T-cell (primary cell): ENCODE data around the gene RAB10. TPM values are rescaled to one million over a fixed set of nuclear protein-coding genes. Genes with fewer than 3 reads are reported as not detected.
A peak's percentile ranks its signal among the peaks of the same experiment; 100 is the strongest.

Experiments used
- ATAC-seq, 4 experiments: fragments of 200-7000 bp in 3 of 4; fragments of 150-1000 bp in 1 of 4; cut with Tn5 transposase; replicated peaks in 1 of 4; 1 replicate in 3 of 4; 2 replicates in 1 of 4; pipeline ENCODE4 v1.10.0; 2021; ENCODE audit warnings: moderate library complexity in 3 of 4, mild to moderate bottlenecking in 2 of 4, moderate number of reproducible peaks in 1 of 4
- CTCF ChIA-PET, 2 donors: fragments of 300-600 bp; sonication (Branson Sonifier 250); formaldehyde crosslinking; loops; one replicate each; lab custom pipeline; 2022; ENCODE audit warnings: antibody characterized with exemption in 2 of 2; lab: Charles Lee
- POLR2A ChIA-PET, 2 donors: fragments of 300-600 bp; sonication (Branson Sonifier 250); formaldehyde crosslinking; loops; one replicate each; lab custom pipeline; 2022; ENCODE audit warnings: antibody characterized with exemption in 2 of 2; lab: Charles Lee
- DNase-seq, 35 experiments: peaks; one replicate each; pipeline versions ENCODE4 v3.0.0 to v3.0.0-alpha.2; 2013 to 2023
- H3K27ac ChIP-seq: one replicate; pipeline ENCODE4 v1.5.1; 2013; ENCODE audit warnings: low read length
- H3K27me3 ChIP-seq, 2 experiments: replicated peaks in 1 of 2; 1 replicate in 1 of 2; 2 replicates in 1 of 2; pipeline versions ENCODE4 v1.6.1 to v1.7.0; 2013; ENCODE audit warnings: low read length in 1 of 2, mixed read lengths in 1 of 2; ENCODE audit not compliant: control insufficient read depth in 2 of 2, insufficient read depth in 2 of 2; ENCODE audit errors: extremely low read depth in 1 of 2
- H3K36me3 ChIP-seq, 2 donors: 1 replicate in 1 of 2; 2 replicates in 1 of 2; pipeline versions ENCODE4 v1.6.1 to v1.7.0; 2013; ENCODE audit warnings: low read length in 1 of 2; ENCODE audit not compliant: control insufficient read depth in 2 of 2, insufficient read depth in 1 of 2; ENCODE audit errors: extremely low read depth in 1 of 2
- H3K4me1 ChIP-seq, 2 experiments: 1 replicate in 1 of 2; 2 replicates in 1 of 2; pipeline versions ENCODE4 v1.6.1 to v1.7.0; 2013; ENCODE audit warnings: low read length in 2 of 2, mixed read lengths in 1 of 2; ENCODE audit not compliant: insufficient read depth in 2 of 2, control insufficient read depth in 1 of 2; ENCODE audit errors: extremely low read depth in 1 of 2
- H3K4me3 ChIP-seq, 2 donors: 1 replicate in 1 of 2; 2 replicates in 1 of 2; pipeline versions ENCODE4 v1.5.1 to v1.7.0; 2013; ENCODE audit warnings: mild to moderate bottlenecking in 2 of 2, low read length in 1 of 2, moderate library complexity in 1 of 2; ENCODE audit not compliant: control insufficient read depth in 1 of 2; ENCODE audit errors: extremely low read depth in 1 of 2
- H3K9me3 ChIP-seq: 2 replicates; pipeline ENCODE4 v1.7.0; 2013
- H3K27ac Mint-ChIP-seq, 2 donors: one replicate each; pipeline ENCODE4 v1.8.0; 2020 to 2021; ENCODE audit warnings: mild to moderate bottlenecking in 2 of 2, mixed read lengths in 2 of 2
- H3K27me3 Mint-ChIP-seq, 2 donors: one replicate each; pipeline ENCODE4 v1.8.0; 2021 to 2022; ENCODE audit warnings: mixed read lengths in 2 of 2
- H3K36me3 Mint-ChIP-seq: one replicate; pipeline ENCODE4 v1.8.0; 2021; ENCODE audit warnings: mixed read lengths
- H3K4me1 Mint-ChIP-seq, 3 donors: one replicate each; pipeline ENCODE4 v1.8.0; 2020 to 2022; ENCODE audit warnings: mixed read lengths in 3 of 3, mild to moderate bottlenecking in 1 of 3
- H3K4me3 Mint-ChIP-seq, 3 donors: one replicate each; pipeline ENCODE4 v1.8.0; 2020 to 2022; ENCODE audit warnings: mild to moderate bottlenecking in 3 of 3, mixed read lengths in 3 of 3, moderate library complexity in 3 of 3
- H3K9me3 Mint-ChIP-seq, 3 donors: one replicate each; pipeline ENCODE4 v1.8.0; 2020 to 2022; ENCODE audit warnings: mixed read lengths in 3 of 3
- WGBS: methylation state at CpG from one replicate; pipeline ENCODE4 v1.1.5; 2013; ENCODE audit warnings: missing lambda C conversion rate; ENCODE audit not compliant: insufficient coverage; 5-methylcytosine and 5-hydroxymethylcytosine counted together
- total RNA-seq, 35 experiments: library from RNA in 6 of 35; stranded (reverse) in 6 of 35; fragments of 120-200 nt in 1 of 35; gene quantifications; one replicate each; pipeline versions ENCODE4 v1.2.1 to v1.2.4 and lab custom pipeline; 2013 to 2026

RAB10 gene
- total RNA-seq, 5 donors from 2014 or later (not counting 1 experiment from before 2014, with no cell fraction given): 35.0 to 78.7 (median 71.2) TPM

DNA sequence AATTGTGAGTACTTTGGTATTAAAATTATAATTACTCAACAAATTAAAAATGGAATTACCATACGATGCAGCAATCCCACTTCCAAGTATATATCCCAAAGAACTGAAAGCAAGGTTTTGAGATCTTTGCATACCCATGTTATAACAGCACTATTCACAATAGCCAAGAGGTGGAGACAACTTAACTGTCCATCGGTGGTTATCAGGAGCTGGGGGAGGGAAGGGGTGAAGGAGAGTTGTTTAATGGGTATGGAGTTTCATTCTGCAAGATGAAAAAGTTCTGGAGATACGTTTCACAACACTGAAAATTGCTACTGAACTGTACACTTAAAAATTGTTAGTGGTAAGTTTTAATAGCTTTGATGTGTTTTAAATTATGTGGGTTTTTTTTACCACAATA is 25.7 kb downstream of the RAB10 start:
- ATAC-seq: no peak
- DNase-seq: no peak
- ChIA-PET POLR2A (interaction anchor here in 1 of 2 donors (0.6 kb wide), 1 partner anchor 549 kb away, joined by 3 read pairs; no protein-coding TSS in a partner anchor), CTCF (interaction anchor here in 1 of 2 donors (0.7 to 1.2 kb wide), 2 partner anchors 14 to 181 kb away, joined by 3 to 4 read pairs; partner anchors contain the start of gene ASXL2)
- Histone ChIP-seq H3K27me3 (no peaks in the 10 kb centered on the region), H3K4me3 (no peak overlapping the region), H3K9me3 (no peaks in the 10 kb centered on the region), H3K4me1 (peaks cover 0 to 23% of the 10 kb centered on the region in 2 experiments), H3K36me3 (peaks cover 5 to 7% of the 10 kb centered on the region in 2 donors), H3K27ac (no peak overlapping the region)
- no peaks in the 10 kb centered on the region for H3K27me3 Mint-ChIP-seq
- H3K9me3 Mint-ChIP-seq: no peaks in the 10 kb centered on the region
- peaks cover 48 to 51% (median 50%) of the 10 kb centered on the region in 3 donors for H3K4me1 Mint-ChIP-seq
- H3K36me3 Mint-ChIP-seq: peaks cover 3% of the 10 kb centered on the region
- 60% methylated on average over 1 of the region's 3 CpGs for WGBS
- H3K4me3 Mint-ChIP-seq: no peak overlapping the region
- no peak overlapping the region for H3K27ac Mint-ChIP-seq

DNA sequence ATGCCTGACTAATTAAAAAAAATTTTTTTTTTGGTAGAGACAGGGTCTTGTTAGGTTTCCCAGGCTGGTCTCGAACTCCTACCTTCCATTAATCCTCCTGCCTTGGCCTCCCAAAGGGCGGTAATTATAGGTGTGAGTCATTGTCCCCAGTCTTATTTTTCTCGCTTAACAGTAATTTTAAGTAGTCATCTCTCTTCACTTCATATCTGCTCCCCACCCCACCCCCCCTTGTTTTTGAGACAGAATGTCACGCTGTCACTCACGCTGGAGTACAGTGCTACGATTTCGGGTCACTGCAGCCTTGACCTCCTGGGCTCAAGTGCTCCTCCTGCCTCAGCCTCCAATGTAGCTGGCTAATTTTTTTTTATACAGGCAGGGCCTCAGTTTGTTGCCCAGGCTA is 27.7 kb downstream of the RAB10 start:
- H3K27ac ChIP-seq: no peak overlapping the region
- H3K4me3 ChIP-seq: no peak overlapping the region
- peaks cover 5 to 9% of the 10 kb centered on the region in 2 donors for H3K36me3 ChIP-seq
- H3K27me3 Mint-ChIP-seq: no peaks in the 10 kb centered on the region
- H3K4me1 Mint-ChIP-seq: peaks cover 45 to 49% (median 47%) of the 10 kb centered on the region in 3 donors
- no peaks in the 10 kb centered on the region for H3K27me3 ChIP-seq
- H3K9me3 Mint-ChIP-seq: no peaks in the 10 kb centered on the region
- 71% methylated on average over 4 of the region's 7 CpGs for WGBS
- ChIA-PET POLR2A (interaction anchor here in 1 of 2 donors (0.6 to 0.7 kb wide), 2 partner anchors 137 to 217 kb away, joined by 6 to 12 read pairs; no protein-coding TSS in a partner anchor), CTCF (interaction anchor here in 1 of 2 donors (0.6 kb wide), 1 partner anchor 14 kb away, joined by 5 read pairs; no protein-coding TSS in a partner anchor)
- H3K4me1 ChIP-seq: peaks cover 2 to 20% of the 10 kb centered on the region in 2 experiments
- DNase-seq (no peak), ATAC-seq (no peak)
- H3K27ac Mint-ChIP-seq: no peak overlapping the region
- no peak overlapping the region for H3K4me3 Mint-ChIP-seq
- no peaks in the 10 kb centered on the region for H3K9me3 ChIP-seq
- H3K36me3 Mint-ChIP-seq: peaks cover 6% of the 10 kb centered on the region

DNA sequence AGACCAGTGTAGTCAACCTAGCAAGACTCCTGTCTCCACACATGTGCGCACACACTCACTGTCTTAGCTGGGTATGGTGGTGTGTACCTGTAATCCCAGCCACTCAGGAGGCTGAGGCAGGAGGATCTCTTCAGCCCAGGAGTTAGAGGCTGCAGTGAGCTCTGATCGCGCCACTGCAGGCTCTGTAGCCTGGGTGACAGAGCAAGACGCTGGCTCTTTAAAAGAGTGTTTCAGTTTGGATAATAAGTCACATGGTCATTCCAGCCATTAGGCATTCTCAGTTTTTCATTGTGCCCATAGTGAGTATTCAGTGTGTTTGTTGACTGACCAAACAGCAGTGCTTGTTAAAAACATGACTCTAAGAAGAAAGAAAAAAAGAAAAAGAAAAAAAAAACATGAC is 31.0 kb downstream of the RAB10 start:
- peaks cover 11 to 15% of the 10 kb centered on the region in 2 experiments for H3K4me1 ChIP-seq
- H3K27ac ChIP-seq: no peak overlapping the region
- DNase-seq (no peak), ATAC-seq (no peak)
- Mint-ChIP-seq H3K27ac (peak overlapping the region in 1 of 2 donors; percentile 61), H3K27me3 (no peaks in the 10 kb centered on the region), H3K4me3 (peak overlapping the region in 1 of 3 donors; percentile 21), H3K9me3 (no peaks in the 10 kb centered on the region), H3K4me1 (peaks cover 42 to 46% (median 43%) of the 10 kb centered on the region in 3 donors), H3K36me3 (peaks cover 10% of the 10 kb centered on the region)
- POLR2A ChIA-PET: no interaction called here
- no peaks in the 10 kb centered on the region for H3K27me3 ChIP-seq
- no peaks in the 10 kb centered on the region for H3K9me3 ChIP-seq
- CTCF ChIA-PET: no interaction called here
- peaks cover 2 to 7% of the 10 kb centered on the region in 2 donors for H3K36me3 ChIP-seq
- 100% methylated on average over 3 of the region's 4 CpGs for WGBS
- no peak overlapping the region for H3K4me3 ChIP-seq

DNA sequence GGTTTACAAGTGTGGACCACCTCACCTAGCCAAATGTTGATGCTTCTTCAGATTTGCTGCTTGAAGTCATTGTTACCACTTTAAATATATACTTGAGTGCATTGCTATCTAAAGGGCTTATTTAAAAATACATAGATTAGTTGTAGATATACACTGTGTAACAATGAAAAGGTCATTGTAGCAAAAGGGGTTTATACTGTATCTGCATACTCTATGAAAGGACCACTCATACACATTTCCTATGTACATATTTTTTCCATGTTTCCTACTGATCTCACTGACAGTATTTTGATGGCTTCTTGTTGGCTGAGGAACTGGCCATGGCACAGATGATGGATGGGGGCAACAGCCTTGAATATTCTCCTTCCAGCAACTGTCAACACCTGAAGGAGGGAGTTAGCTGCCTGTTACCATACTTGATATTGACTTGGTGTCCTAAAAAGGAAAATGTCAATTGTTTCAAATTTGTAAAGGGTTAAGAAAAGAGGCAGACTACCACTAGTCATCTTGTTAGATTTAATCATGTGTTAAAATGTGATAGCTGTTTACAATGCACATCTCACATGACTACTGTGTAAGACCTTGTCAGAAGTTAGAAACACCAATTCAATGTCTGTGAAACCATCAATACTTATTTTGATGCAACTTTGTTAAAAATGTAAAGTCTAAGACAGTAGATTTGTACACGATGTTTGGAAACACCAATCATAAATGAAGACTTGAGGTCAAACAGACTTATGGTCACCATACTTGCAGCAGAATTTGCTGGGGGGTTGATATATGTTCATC is 33.5 kb downstream of the RAB10 start:
- Histone ChIP-seq H3K4me3 (no peak overlapping the region), H3K27ac (no peak overlapping the region), H3K27me3 (no peaks in the 10 kb centered on the region), H3K4me1 (peaks cover 11 to 14% of the 10 kb centered on the region in 2 experiments), H3K36me3 (peaks cover 2 to 3% of the 10 kb centered on the region in 2 donors), H3K9me3 (no peaks in the 10 kb centered on the region)
- ATAC-seq: no peak
- Mint-ChIP-seq H3K4me1 (peaks cover 42 to 55% (median 52%) of the 10 kb centered on the region in 3 donors), H3K9me3 (no peaks in the 10 kb centered on the region), H3K4me3 (peak overlapping the region in 1 of 3 donors; percentile 42), H3K36me3 (peaks cover 8% of the 10 kb centered on the region), H3K27ac (peak overlapping the region; percentile 74 to 85), H3K27me3 (no peaks in the 10 kb centered on the region)
- ChIA-PET CTCF (no interaction called here), POLR2A (no interaction called here)
- WGBS: 80% methylated on average over 1 of the region's 1 CpG
- DNase-seq: no peak

DNA sequence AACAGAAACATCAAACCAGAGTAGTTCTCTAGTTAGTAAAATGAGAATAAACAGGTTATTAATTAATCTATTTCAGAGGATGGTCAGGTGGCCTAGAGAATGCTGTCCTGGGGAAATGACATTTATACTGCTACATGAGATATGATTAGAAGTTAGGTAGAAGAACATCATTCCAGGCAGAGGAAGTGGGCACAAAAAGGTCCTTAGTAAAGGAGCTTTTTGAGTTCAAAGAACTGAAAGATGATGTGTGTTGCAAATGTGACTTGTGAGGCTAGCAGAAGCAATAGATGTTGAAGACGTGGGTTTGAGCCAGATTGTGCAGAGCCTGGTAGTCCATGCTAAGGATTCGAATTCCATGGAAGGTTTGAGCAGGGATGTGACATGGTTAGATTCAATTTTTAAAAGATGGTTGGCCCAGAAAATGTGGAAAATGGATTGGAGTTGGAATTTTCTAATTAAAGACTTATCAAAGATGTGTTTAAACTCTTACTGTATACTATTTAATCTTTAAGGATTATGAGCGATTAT is 34.2 kb downstream of the RAB10 start:
- ATAC-seq (no peak), DNase-seq (no peak)
- H3K27ac Mint-ChIP-seq: peak overlapping the region; percentile 74 to 85
- no peak overlapping the region for H3K4me3 ChIP-seq
- POLR2A ChIA-PET: no interaction called here
- H3K9me3 ChIP-seq: no peaks in the 10 kb centered on the region
- H3K4me1 Mint-ChIP-seq: peaks cover 46 to 60% (median 55%) of the 10 kb centered on the region in 3 donors
- H3K36me3 Mint-ChIP-seq: peaks cover 8% of the 10 kb centered on the region
- H3K9me3 Mint-ChIP-seq: no peaks in the 10 kb centered on the region
- 100% methylated on average over 1 of the region's 3 CpGs for WGBS
- peaks cover 11 to 14% of the 10 kb centered on the region in 2 experiments for H3K4me1 ChIP-seq
- CTCF ChIA-PET: no interaction called here
- H3K27ac ChIP-seq: no peak overlapping the region
- H3K27me3 ChIP-seq: no peaks in the 10 kb centered on the region
- H3K36me3 ChIP-seq: peaks cover 2 to 3% of the 10 kb centered on the region in 2 donors
- peak overlapping the region; percentile 32 to 42 (median 42) for H3K4me3 Mint-ChIP-seq
- no peaks in the 10 kb centered on the region for H3K27me3 Mint-ChIP-seq

DNA sequence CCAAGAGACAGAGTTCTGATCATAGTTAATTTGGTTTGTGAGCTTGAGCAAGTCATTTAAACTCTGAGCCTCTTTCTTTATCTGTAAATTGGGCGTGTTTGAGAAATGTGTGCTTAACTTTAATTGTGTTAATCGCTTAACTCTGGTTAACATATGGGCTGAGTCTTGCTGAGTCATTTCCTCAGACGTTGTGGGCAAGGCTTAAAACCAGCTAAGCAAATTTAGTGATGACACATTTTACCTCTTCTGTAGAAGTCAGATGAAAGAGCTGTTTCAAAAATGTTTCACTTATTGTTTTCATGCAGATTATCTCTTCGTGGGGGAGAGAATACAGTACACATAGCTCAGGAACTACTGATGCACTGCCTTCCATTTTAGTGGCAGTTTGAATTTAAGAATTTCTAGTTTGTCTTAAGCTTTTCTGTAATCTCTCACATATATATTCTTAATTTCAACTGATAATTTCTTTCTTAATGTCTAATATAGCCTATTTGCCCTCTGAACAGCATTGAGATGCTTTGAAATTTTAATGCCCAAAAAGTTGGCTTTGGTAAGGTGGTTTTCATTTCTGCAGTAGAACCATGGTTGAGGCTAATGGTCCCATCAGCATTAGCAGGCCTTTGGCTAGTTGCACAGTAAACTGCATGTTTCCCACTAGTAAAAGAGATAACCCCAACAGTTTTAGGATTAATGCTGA is 34.9 kb downstream of the RAB10 start:
- H3K36me3 ChIP-seq: peaks cover 2 to 3% of the 10 kb centered on the region in 2 donors
- ChIA-PET CTCF (interaction anchor here in 1 of 2 donors (0.7 kb wide), 1 partner anchor 218 kb away, joined by 3 read pairs; no protein-coding TSS in a partner anchor), POLR2A (no interaction called here)
- H3K4me1 ChIP-seq: peaks cover 11 to 14% of the 10 kb centered on the region in 2 experiments
- DNase-seq: peak in 23 of 35 experiments; percentile 7 to 61 (median 19)
- H3K4me3 Mint-ChIP-seq: peak overlapping the region in 2 of 3 donors; percentile 3 to 42
- no peaks in the 10 kb centered on the region for H3K9me3 ChIP-seq
- H3K4me3 ChIP-seq: no peak overlapping the region
- peak overlapping the region; percentile 38 to 85 for H3K27ac Mint-ChIP-seq
- peak; percentile 92 to 95 (median 94) for ATAC-seq
- H3K27me3 ChIP-seq: no peaks in the 10 kb centered on the region
- WGBS: no CpG with 5 or more reads among the region's 4 CpGs
- peak overlapping the region; percentile 33 for H3K27ac ChIP-seq
- H3K9me3 Mint-ChIP-seq: no peaks in the 10 kb centered on the region
- no peaks in the 10 kb centered on the region for H3K27me3 Mint-ChIP-seq
- peaks cover 8% of the 10 kb centered on the region for H3K36me3 Mint-ChIP-seq
- peaks cover 53 to 65% (median 57%) of the 10 kb centered on the region in 3 donors for H3K4me1 Mint-ChIP-seq
